ENCODE measurements around the gene CMTM4.
A peak's percentile ranks its signal among the peaks of the same experiment; 100 is the strongest.

Gene CMTM4

GRCh38 chr16:66652661-66653360, 43.7 kb downstream of the CMTM4 start:
- H3K9me3 ChIP-seq (ENCODE audit: insufficient read depth, low read depth, low read length) = no peaks in the 10 kb centered on the region
- no peaks in the 10 kb centered on the region for H3K9me2 ChIP-seq (replicated peaks; ENCODE audit: low read depth, low read length)
- no peaks in the 10 kb centered on the region for H4K20me1 ChIP-seq (ENCODE audit: insufficient read depth, low read length, poor library complexity, severe bottlenecking)
- H3K4me3 ChIP-seq (ENCODE audit: low read length, poor library complexity, severe bottlenecking) = no peak overlapping the region
- no peak overlapping the region for H3K4me2 ChIP-seq (ENCODE audit: low read depth, low read length, poor library complexity, severe bottlenecking)
- H3K79me2 ChIP-seq (ENCODE audit: insufficient read depth, low read length) = no peaks in the 10 kb centered on the region
- H2AFZ ChIP-seq (ENCODE audit: low read length) = no peak overlapping the region
- no peak overlapping the region for H3K9ac ChIP-seq (ENCODE audit: low read depth, low read length, poor library complexity, severe bottlenecking)
- peaks cover 10% of the 10 kb centered on the region for H3K4me1 ChIP-seq (ENCODE audit: insufficient read depth, low read length, poor library complexity, severe bottlenecking)
- H3F3A ChIP-seq (ENCODE audit: low read depth) = no peaks in the 10 kb centered on the region
- no peaks in the 10 kb centered on the region for H3K36me3 ChIP-seq (ENCODE audit: insufficient read depth, low read length)
- H3K27me3 ChIP-seq (ENCODE audit: insufficient read depth, low read length, poor library complexity, severe bottlenecking) = no peaks in the 10 kb centered on the region
- TF ChIP-seq CTCF (conservative IDR thresholded peaks at IDR 0.05; ENCODE audit: low read length) (no peak), EZH2phosphoT487 (IDR thresholded peaks at IDR 0.05; ENCODE audit: borderline replicate concordance) (no peak)

- Histone ChIP-seq H3K9ac (ENCODE audit: low read depth, low read length, poor library complexity, severe bottlenecking) (no peak overlapping the region), H3K79me2 (ENCODE audit: insufficient read depth, low read length) (no peaks in the 10 kb centered on the region), H3K36me3 (ENCODE audit: insufficient read depth, low read length) (no peaks in the 10 kb centered on the region), H3K4me1 (ENCODE audit: insufficient read depth, low read length, poor library complexity, severe bottlenecking) (peaks cover 10% of the 10 kb centered on the region), H3K27me3 (ENCODE audit: insufficient read depth, low read length, poor library complexity, severe bottlenecking) (no peaks in the 10 kb centered on the region), H3F3A (ENCODE audit: low read depth) (no peaks in the 10 kb centered on the region), H3K9me3 (ENCODE audit: insufficient read depth, low read depth, low read length) (no peaks in the 10 kb centered on the region), H3K4me3 (ENCODE audit: low read length, poor library complexity, severe bottlenecking) (peak overlapping the region; percentile 72), H4K20me1 (ENCODE audit: insufficient read depth, low read length, poor library complexity, severe bottlenecking) (no peaks in the 10 kb centered on the region), H2AFZ (ENCODE audit: low read length) (peak overlapping the region; percentile 98), H3K9me2 (replicated peaks; ENCODE audit: low read depth, low read length) (no peaks in the 10 kb centered on the region), H3K4me2 (ENCODE audit: low read depth, low read length, poor library complexity, severe bottlenecking) (peak overlapping the region; percentile 86)
- TF ChIP-seq EZH2phosphoT487 (IDR thresholded peaks at IDR 0.05; ENCODE audit: borderline replicate concordance) (no peak), CTCF (conservative IDR thresholded peaks at IDR 0.05; ENCODE audit: low read length) (no peak)
These were observed 44.6 kb downstream of the CMTM4 start for GRCh38 chr16:66651965-66652364.

- Histone ChIP-seq H2AFZ (ENCODE audit: low read length) (peak overlapping the region; percentile 98), H3K9me3 (ENCODE audit: insufficient read depth, low read depth, low read length) (no peaks in the 10 kb centered on the region)
These were observed 45.1 kb downstream of the CMTM4 start for GRCh38 chr16:66651474-66651765.

More at GRCh38 chr16:66651474-66651765, 45.1 kb downstream of the CMTM4 start:
- no peaks in the 10 kb centered on the region for H3F3A ChIP-seq (ENCODE audit: low read depth)
- H3K27me3 ChIP-seq (ENCODE audit: insufficient read depth, low read length, poor library complexity, severe bottlenecking) = no peaks in the 10 kb centered on the region
- no peaks in the 10 kb centered on the region for H3K9me2 ChIP-seq (replicated peaks; ENCODE audit: low read depth, low read length)
- H3K9ac ChIP-seq (ENCODE audit: low read depth, low read length, poor library complexity, severe bottlenecking) = peak overlapping the region; percentile 57
- H3K4me2 ChIP-seq (ENCODE audit: low read depth, low read length, poor library complexity, severe bottlenecking) = peak overlapping the region; percentile 86
- no peak for TF ChIP-seq CTCF (conservative IDR thresholded peaks at IDR 0.05; ENCODE audit: low read length)
- TF ChIP-seq EZH2phosphoT487 (IDR thresholded peaks at IDR 0.05; ENCODE audit: borderline replicate concordance) = no peak
- no peaks in the 10 kb centered on the region for H4K20me1 ChIP-seq (ENCODE audit: insufficient read depth, low read length, poor library complexity, severe bottlenecking)
- no peaks in the 10 kb centered on the region for H3K79me2 ChIP-seq (ENCODE audit: insufficient read depth, low read length)
- H3K36me3 ChIP-seq (ENCODE audit: insufficient read depth, low read length) = no peaks in the 10 kb centered on the region
- peak overlapping the region; percentile 72 for H3K4me3 ChIP-seq (ENCODE audit: low read length, poor library complexity, severe bottlenecking)
- peaks cover 10% of the 10 kb centered on the region for H3K4me1 ChIP-seq (ENCODE audit: insufficient read depth, low read length, poor library complexity, severe bottlenecking)
